ENCODE measurements around the gene ADARB1.

- TF ChIP-seq CTCF (IDR thresholded peaks at IDR 0.05) (no peak), E2F5 (CRISPR knock-in tag; IDR thresholded peaks at IDR 0.05) (no peak), FOXP1 (CRISPR knock-in tag; IDR thresholded peaks at IDR 0.05; ENCODE audit: borderline replicate concordance) (no peak), USF2 (CRISPR knock-in tag; IDR thresholded peaks at IDR 0.05) (no peak), SMAD4 (CRISPR knock-in tag; IDR thresholded peaks at IDR 0.05) (no peak), FOXP4 (CRISPR knock-in tag; IDR thresholded peaks at IDR 0.05) (no peak)
Observed at GRCh38 chr21:45152265-45152746, 77.9 kb downstream of the ADARB1 start.

Measured in WTC11 (cell line).